Measurements from ENCODE around the gene CNPY1.

- TF ChIP-seq SUZ12 (IDR thresholded peaks at IDR 0.05; ENCODE audit: low read length) (no peak), SIRT6 (IDR thresholded peaks at IDR 0.05; ENCODE audit: low read length) (no peak), RFX5 (IDR thresholded peaks at IDR 0.05; ENCODE audit: borderline replicate concordance, low read depth, low read length) (no peak)
- TF ChIP-seq, protein P1, sequence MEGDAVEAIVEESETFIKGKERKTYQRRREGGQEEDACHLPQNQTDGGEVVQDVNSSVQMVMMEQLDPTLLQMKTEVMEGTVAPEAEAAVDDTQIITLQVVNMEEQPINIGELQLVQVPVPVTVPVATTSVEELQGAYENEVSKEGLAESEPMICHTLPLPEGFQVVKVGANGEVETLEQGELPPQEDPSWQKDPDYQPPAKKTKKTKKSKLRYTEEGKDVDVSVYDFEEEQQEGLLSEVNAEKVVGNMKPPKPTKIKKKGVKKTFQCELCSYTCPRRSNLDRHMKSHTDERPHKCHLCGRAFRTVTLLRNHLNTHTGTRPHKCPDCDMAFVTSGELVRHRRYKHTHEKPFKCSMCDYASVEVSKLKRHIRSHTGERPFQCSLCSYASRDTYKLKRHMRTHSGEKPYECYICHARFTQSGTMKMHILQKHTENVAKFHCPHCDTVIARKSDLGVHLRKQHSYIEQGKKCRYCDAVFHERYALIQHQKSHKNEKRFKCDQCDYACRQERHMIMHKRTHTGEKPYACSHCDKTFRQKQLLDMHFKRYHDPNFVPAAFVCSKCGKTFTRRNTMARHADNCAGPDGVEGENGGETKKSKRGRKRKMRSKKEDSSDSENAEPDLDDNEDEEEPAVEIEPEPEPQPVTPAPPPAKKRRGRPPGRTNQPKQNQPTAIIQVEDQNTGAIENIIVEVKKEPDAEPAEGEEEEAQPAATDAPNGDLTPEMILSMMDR (IDR thresholded peaks at IDR 0.05; ENCODE audit: control extremely low read depth in 1 of 3, insufficient read depth in 1 of 3, low read depth in 1 of 3, low read length in 3 of 3), result no peak
Measured at GRCh38 chr7:155521007-155521742, 25.2 kb downstream of the CNPY1 start.

Measured in H1 (cell line).